Effector memory CD4-positive, alpha-beta T cell (primary cell): ENCODE results near the gene PCTP.

Experiments
- DNase-seq, 3 donors: peaks; one replicate each; pipeline ENCODE4 v3.0.0-alpha.2; 2020
- H3K27ac ChIP-seq: 2 replicates; pipeline ENCODE4 v1.7.0; 2013; ENCODE audit warnings: mild to moderate bottlenecking, low read length, moderate library complexity; ENCODE audit not compliant: insufficient read depth, poor library complexity, severe bottlenecking
- H3K27me3 ChIP-seq: replicated peaks from 2 replicates; pipeline ENCODE4 v1.7.0; 2013; ENCODE audit warnings: mild to moderate bottlenecking, low read length; ENCODE audit not compliant: insufficient read depth, control insufficient read depth, poor library complexity, severe bottlenecking
- H3K36me3 ChIP-seq: 2 replicates; pipeline ENCODE4 v1.7.0; 2013; ENCODE audit warnings: mild to moderate bottlenecking, low read length, moderate library complexity; ENCODE audit not compliant: control insufficient read depth, insufficient read depth
- H3K4me1 ChIP-seq: 2 replicates; pipeline ENCODE4 v1.7.0; 2013; ENCODE audit warnings: low read length, mild to moderate bottlenecking; ENCODE audit not compliant: control insufficient read depth, insufficient read depth, poor library complexity, severe bottlenecking
- H3K4me3 ChIP-seq: 2 replicates; pipeline ENCODE4 v1.7.0; 2013; ENCODE audit warnings: low read length, low read depth, mild to moderate bottlenecking; ENCODE audit not compliant: insufficient read depth, poor library complexity, severe bottlenecking
- H3K9me3 ChIP-seq: 2 replicates; pipeline ENCODE4 v1.7.0; 2013; ENCODE audit warnings: mild to moderate bottlenecking, low read length, moderate library complexity; ENCODE audit not compliant: control insufficient read depth

PCTP gene

DNA sequence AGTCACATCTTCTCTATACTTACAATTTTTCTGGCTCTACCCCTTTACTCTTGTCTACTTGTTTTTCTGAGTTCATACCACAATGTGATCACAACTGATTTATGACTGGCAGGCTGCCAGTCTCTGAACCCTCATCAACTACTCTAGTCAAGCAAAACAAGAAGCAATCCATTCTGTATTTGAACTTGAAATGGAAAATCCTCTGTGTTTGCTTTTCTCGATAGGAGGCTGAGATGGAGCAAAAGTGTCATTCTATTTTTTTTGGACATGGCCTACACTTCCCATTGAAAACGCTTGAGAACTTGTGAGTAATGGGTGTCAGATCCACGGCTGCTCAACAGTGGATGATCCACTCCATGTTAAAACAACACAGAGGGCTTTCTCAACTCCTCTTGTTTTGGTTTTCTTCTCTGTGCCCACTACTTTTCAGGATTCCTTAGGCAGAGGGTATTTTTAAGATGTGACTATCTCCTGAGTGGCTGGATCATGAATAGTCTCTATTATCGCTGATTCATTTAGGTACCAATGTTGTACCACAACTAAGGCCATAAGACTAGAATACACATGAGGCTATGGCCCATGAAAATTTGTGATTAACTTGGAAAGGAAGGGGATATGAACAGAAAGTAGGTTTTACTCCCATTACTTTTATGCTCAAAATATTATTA lies 39.9 kb upstream of the PCTP start:
- H3K27me3 ChIP-seq: no peaks in the 10 kb centered on the region
- H3K9me3 ChIP-seq: no peaks in the 10 kb centered on the region
- DNase-seq: no peak
- H3K4me3 ChIP-seq: no peak overlapping the region
- no peaks in the 10 kb centered on the region for H3K4me1 ChIP-seq
- no peak overlapping the region for H3K27ac ChIP-seq
- no peaks in the 10 kb centered on the region for H3K36me3 ChIP-seq

DNA sequence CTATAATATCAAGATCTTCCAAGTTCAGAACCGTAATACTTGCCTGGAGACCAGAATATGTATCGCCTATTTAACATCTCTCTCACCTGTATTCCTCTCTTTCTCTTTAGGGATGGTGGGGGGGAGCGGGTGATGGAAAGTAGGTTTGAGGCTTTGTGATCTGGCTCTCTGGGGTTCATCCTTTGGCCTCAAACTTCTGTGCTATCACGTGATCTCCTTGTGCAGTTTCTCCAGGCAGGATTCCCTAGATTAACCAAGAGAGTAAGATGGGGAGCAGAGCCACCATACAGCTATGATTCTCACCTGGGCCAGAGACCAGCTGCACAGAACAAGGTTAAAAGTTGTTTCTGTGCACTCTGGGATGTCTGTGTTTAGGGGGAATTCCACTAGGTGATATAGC lies 33.4 kb upstream of the PCTP start:
- H3K4me3 ChIP-seq: no peak overlapping the region

DNA sequence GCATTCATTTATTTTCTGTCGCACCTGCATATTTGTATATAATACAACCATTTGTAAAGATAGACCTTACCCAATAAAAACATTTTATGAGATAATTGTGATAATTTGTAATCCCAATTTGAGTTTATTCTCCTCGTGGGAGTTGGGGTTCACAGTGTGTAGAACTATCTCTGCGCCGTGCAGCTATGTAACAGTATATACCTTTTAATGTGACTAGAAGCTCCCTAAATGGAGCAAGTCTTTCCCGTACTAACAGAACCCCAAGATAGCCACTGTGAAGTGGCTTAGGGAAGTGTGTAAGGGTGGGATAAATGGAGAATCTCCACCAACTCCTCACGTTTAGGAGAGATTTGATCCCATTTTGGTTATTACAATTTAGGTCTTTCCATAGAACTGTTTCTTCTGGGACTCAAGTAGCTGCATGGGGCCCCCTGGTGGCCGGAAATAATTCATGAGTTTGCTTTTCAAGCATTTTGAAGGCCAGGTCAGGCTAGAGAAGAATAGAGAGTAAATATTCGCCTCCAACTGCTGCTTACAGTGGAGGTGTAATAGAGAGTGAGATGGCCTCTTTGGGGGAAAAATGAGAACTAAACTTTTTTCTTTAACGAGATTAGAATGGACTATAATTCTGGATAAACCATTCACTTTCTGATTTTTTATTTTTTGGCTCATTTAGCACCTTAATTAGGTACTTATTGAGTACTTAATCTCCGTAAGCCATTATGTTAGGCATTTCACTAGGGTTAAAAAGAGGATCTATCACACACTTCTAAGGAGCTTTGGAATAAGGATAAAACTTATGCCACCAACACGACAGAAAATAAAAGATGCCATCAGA lies 32.7 kb upstream of the PCTP start:
- no peaks in the 10 kb centered on the region for H3K27me3 ChIP-seq
- H3K27ac ChIP-seq: no peak overlapping the region
- H3K36me3 ChIP-seq: no peaks in the 10 kb centered on the region
- no peaks in the 10 kb centered on the region for H3K9me3 ChIP-seq
- no peaks in the 10 kb centered on the region for H3K4me1 ChIP-seq
- H3K4me3 ChIP-seq: no peak overlapping the region
- DNase-seq: peak in 2 of 3 donors; percentile 2 to 43

More for the DNA sequence above, 33.4 kb upstream of the PCTP start:
- no peak for DNase-seq
- Histone ChIP-seq H3K27ac (no peak overlapping the region), H3K36me3 (no peaks in the 10 kb centered on the region), H3K9me3 (no peaks in the 10 kb centered on the region), H3K4me1 (no peaks in the 10 kb centered on the region), H3K27me3 (no peaks in the 10 kb centered on the region)

DNA sequence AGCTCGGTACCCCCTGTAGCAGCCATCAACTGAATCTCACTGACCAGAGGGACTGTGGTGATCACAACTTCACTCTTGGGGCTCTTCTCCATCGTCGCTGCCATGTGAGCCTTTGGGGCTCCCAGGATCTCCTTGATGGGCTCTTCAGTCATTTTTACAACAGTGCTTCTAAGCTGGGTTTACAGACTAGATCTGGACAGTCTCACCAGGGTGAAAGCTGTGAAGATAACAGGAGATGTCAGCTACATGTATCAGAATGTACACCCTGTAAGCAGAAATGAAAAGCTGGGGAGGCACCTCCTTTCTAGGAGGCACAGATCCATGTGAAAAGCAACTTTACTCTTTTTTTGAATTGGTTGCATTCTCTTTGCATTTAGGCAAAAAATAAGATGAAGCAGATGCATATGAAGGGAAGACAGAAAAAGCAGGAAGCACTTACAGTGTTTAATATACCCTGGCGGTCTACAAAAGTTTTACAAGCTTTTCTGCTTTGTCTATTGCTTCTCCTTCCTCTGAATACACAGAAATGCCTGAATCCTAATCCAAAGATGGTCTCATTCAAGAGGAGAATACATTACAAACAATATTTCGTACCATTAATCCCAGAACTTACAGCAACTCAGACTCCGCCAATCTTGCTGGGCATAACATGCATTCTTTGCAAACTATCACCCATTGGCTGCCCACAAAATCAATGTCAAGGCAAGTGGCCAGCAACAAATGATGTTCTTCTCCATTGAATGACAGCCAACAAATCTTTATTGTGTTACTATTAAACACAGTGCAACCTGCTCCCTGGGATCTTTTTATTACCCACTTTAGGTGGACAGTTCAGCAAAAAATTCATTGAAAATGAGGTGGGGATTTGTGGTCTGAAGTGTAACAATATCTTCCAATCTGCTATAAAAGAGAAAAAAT lies 29.7 kb upstream of the PCTP start:
- Histone ChIP-seq H3K4me1 (no peaks in the 10 kb centered on the region), H3K27ac (no peak overlapping the region), H3K9me3 (no peaks in the 10 kb centered on the region), H3K4me3 (no peak overlapping the region), H3K27me3 (no peaks in the 10 kb centered on the region), H3K36me3 (no peaks in the 10 kb centered on the region)
- DNase-seq: no peak

DNA sequence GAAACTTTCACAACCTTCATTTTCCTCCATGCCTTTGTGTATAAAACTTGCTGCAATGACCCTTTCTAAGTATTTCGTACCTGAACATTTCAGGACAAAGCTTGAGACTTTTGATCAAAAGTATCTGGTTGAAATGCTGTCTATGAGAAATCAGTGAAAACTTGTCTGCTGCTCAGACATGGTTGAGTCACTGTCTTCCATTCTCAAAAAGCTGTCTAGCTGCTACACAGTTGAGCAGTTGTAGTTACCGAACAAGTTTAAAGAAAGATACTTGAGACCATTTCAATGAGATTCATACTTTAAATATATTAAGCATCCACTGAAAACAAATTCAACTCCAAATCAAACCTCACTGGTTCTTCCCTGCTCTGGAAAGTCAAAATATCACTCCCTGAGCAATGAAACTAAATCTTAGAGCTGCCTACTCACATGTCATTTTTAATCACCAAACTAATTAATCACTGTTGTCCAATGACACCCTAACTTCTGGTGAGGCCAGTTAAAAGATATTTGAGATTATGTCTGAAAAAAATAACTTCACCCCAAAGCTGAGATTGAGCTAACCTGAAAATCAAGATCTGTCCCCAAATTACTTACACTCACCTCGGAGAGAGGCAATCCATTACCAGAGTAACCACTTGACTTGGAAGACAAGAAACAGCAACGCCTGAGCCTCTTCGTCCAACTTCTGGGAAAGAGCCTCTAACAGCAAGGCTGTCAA lies 28.7 kb upstream of the PCTP start:
- Histone ChIP-seq H3K4me3 (no peak overlapping the region), H3K27me3 (no peaks in the 10 kb centered on the region), H3K9me3 (no peaks in the 10 kb centered on the region), H3K36me3 (no peaks in the 10 kb centered on the region), H3K27ac (no peak overlapping the region), H3K4me1 (no peaks in the 10 kb centered on the region)
- DNase-seq: no peak

DNA sequence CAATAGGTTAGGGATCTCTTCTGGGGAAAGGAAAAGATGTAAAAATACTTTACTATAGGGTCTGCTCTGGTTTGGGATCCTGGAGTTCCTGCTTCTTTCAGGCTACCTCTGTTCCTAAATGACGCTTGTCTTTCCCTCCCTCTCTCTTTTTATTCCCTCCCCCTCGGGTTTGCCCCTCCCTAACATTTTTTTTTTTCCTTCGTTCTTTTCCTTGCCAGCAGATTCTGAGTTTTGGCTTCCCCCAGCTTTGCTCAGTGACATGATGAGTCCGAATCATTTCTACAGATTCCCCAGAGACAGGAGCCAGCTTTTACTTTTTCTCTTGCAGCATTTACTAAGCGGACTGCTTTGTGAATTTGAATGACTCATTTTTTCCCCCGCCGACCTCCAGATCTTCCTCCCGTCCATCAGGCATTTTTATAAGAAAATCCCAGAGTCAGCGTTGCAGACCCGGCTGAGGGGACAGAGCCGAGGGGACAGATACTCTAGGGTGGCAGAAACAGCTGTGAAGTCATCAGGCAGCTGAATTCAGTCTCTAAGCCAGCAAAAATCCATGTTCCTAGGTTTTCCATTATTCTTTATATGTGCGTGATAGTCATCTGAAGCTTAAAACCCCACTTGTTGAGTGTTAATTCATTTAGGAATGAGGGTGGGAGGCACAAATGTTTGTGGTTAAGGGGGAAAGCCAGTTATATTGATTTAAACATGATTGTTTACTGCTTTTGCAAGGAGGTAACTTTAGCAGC lies 27.9 kb upstream of the PCTP start, which contains the start of gene TMEM100:
TMEM100 (minus strand) TSS at position 123 of the 746 bp plus-strand sequence. CDS start 1,794 bp downstream, outside the sequence.
- Histone ChIP-seq H3K36me3 (no peaks in the 10 kb centered on the region), H3K9me3 (no peaks in the 10 kb centered on the region), H3K4me1 (no peaks in the 10 kb centered on the region), H3K4me3 (no peak within 1 kb of the TSS), H3K27me3 (no peaks in the 10 kb centered on the region), H3K27ac (no peak within 1 kb of the TSS)
- no peak for DNase-seq

DNA sequence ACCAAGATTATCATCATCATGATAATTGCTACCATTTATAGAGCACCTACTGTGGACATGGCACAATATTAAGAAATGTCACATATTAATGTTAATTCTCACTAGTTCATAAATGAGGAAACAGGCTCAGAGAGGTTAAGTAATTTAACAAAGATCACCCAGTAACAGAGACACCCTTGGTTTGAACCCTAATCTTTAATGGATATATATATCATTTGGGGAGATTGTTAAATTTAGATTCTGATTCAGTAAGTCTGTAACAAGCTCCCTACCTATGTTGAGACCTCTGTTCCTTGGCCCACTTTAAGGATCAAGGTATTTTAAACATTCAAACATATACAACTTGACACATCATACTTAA lies 27.4 kb upstream of the PCTP start:
- no peaks in the 10 kb centered on the region for H3K27me3 ChIP-seq
- H3K9me3 ChIP-seq: no peaks in the 10 kb centered on the region
- H3K27ac ChIP-seq: no peak overlapping the region
- DNase-seq: no peak
- no peaks in the 10 kb centered on the region for H3K4me1 ChIP-seq
- no peaks in the 10 kb centered on the region for H3K36me3 ChIP-seq
- H3K4me3 ChIP-seq: no peak overlapping the region

GRCh38 chr17:55726440-55726839 lies 24.4 kb upstream of the PCTP start:
- no peaks in the 10 kb centered on the region for H3K27me3 ChIP-seq
- no peaks in the 10 kb centered on the region for H3K9me3 ChIP-seq
- no peak overlapping the region for H3K4me3 ChIP-seq
- no peaks in the 10 kb centered on the region for H3K4me1 ChIP-seq
- DNase-seq: no peak
- H3K27ac ChIP-seq: no peak overlapping the region
- H3K36me3 ChIP-seq: no peaks in the 10 kb centered on the region

DNA sequence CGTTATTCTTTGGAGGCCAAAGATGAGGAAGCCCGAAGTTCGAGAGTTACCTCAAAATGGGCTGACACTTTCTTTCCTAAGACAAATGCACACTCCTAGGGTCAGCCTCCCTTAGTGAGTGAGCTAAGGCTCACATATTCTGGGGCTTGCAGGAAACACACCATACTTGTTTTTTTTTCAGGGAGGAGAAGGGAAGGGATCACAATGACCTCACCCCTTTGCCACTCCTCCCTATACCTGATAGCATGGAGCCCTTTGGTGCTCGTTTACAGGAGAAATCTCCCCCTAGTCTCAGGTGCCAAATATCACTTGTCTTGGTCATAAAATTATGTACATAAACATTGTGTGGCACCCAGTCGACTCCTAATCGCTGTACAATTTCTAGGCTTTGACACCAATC lies 23.6 kb upstream of the PCTP start:
- no peaks in the 10 kb centered on the region for H3K27me3 ChIP-seq
- DNase-seq: no peak
- no peak overlapping the region for H3K27ac ChIP-seq
- H3K36me3 ChIP-seq: no peaks in the 10 kb centered on the region
- H3K4me1 ChIP-seq: no peaks in the 10 kb centered on the region
- H3K4me3 ChIP-seq: no peak overlapping the region
- no peaks in the 10 kb centered on the region for H3K9me3 ChIP-seq
